ENCODE data around the gene XXYLT1. TPM values are rescaled to one million over a fixed set of nuclear protein-coding genes. Genes with fewer than 3 reads are reported as not detected.

The XXYLT1 gene
- total and polyA plus RNA-seq, 9 of the 15 experiments (the other 6 are each of a cell fraction or from before 2014, with no cell fraction given): 1.9 to 18.9 (median 15.0) TPM

GRCh38 chr3:195150181-195151118 is 120.5 kb downstream of the XXYLT1 start (continued):
- TF ChIP-seq MNT (conservative IDR thresholded peaks at IDR 0.05) (peak in 1 of 2 experiments; percentile 51; a peak in 1 of 4 replicates), MCM3 (IDR thresholded peaks at IDR 0.05) (no peak; the same call in 1 of the 2 replicates), YY1 (IDR thresholded peaks at IDR 0.05; ENCODE audit: borderline replicate concordance in 1 of 3, control insufficient read depth in 1 of 3, extremely low read depth in 1 of 3, insufficient read depth in 3 of 3, insufficient read length in 1 of 3, insufficient replicate concordance in 2 of 3, low read depth in 1 of 3, low read length in 2 of 3) (peak in 2 of 3 experiments; percentile 22 to 43), KDM5B (IDR thresholded peaks at IDR 0.05; ENCODE audit: insufficient replicate concordance, low read depth, low read length) (no peak), ZNF23 (CRISPR knock-in tag; IDR thresholded peaks at IDR 0.05) (no peak), TFE3 (CRISPR knock-in tag; IDR thresholded peaks at IDR 0.05) (peak; percentile 61), CHAMP1 (IDR thresholded peaks at IDR 0.05) (0 out of 2 replicates have a peak, but pooled peaks have one; percentile 22), NFIC (IDR thresholded peaks at IDR 0.05) (0 out of 2 replicates have a peak, but pooled peaks have one; percentile 17), ZBTB33 (CRISPR knock-in tag; IDR thresholded peaks at IDR 0.05) (0 out of 2 replicates have a peak, but pooled peaks have one; percentile 11), PURB (CRISPR knock-in tag; IDR thresholded peaks at IDR 0.05; ENCODE audit: low read depth) (no peak), NFATC3 (IDR thresholded peaks at IDR 0.05) (peak; percentile 61; the same call in 1 of the 2 replicates), SREBF2 (CRISPR knock-in tag; IDR thresholded peaks at IDR 0.05) (no peak), CLOCK (CRISPR knock-in tag; IDR thresholded peaks at IDR 0.05; ENCODE audit: borderline replicate concordance) (no peak), NFRKB (IDR thresholded peaks at IDR 0.05; ENCODE audit: low read depth) (peak; percentile 98)

All from K562 (cell line).